Ureter (tissue), 1 donor: ENCODE measurements around the gene SNX4. TPM values are rescaled to one million over a fixed set of nuclear protein-coding genes. Genes with fewer than 3 reads are reported as not detected.
"Not testable (repeated sequence)": the region's sequence is repeated elsewhere in the genome, so short reads cannot be mapped to it uniquely, and the experiment has no call there.

Experiments
- DNase-seq: peaks from one replicate; pipeline ENCODE4 v3.0.0-alpha.2; 2020; ENCODE audit warnings: low spot score
- total RNA-seq: library from RNA; stranded (reverse); gene quantifications from one replicate; pipeline ENCODE4 v1.2.4, GENCODE V29; 2023
- donor health status: DM: yes; HTN: yes; CAD: no.

Gene SNX4
- total RNA-seq, 1 donor from 2014 or later, result 31.0 TPM

- no peak for DNase-seq
These were observed 57.2 kb downstream of the SNX4 start for GRCh38 chr3:125462722-125463299.

GRCh38 chr3:125461896-125462295, 58.1 kb downstream of the SNX4 start:
- no peak for DNase-seq

GRCh38 chr3:125460233-125460632, 59.8 kb downstream of the SNX4 start:
- DNase-seq, result no peak

- DNase-seq, result no peak
These were observed 76.1 kb downstream of the SNX4 start for GRCh38 chr3:125443923-125444322.

- DNase-seq, result no peak
These were observed 77.5 kb downstream of the SNX4 start for GRCh38 chr3:125442506-125442905.

GRCh38 chr3:125440970-125441369, 79.0 kb downstream of the SNX4 start:
- DNase-seq, result no peak

GRCh38 chr3:125440559-125440955, 79.4 kb downstream of the SNX4 start:
- peak; percentile 46 for DNase-seq

GRCh38 chr3:125437631-125438435, 82.2 kb downstream of the SNX4 start:
- peak; percentile 59 for DNase-seq

- no peak for DNase-seq
These were observed 83.1 kb downstream of the SNX4 start for GRCh38 chr3:125436921-125437320.

- DNase-seq, result no peak
These were observed 84.8 kb downstream of the SNX4 start for GRCh38 chr3:125435231-125435630.

- no peak for DNase-seq
These were observed 85.4 kb downstream of the SNX4 start for GRCh38 chr3:125434582-125435011.

GRCh38 chr3:125433611-125434041, 86.4 kb downstream of the SNX4 start:
- no peak for DNase-seq

- DNase-seq, result no peak
These were observed 86.9 kb downstream of the SNX4 start for GRCh38 chr3:125433091-125433534.

- DNase-seq, result no peak
These were observed 87.9 kb downstream of the SNX4 start for GRCh38 chr3:125431912-125432790.

- no peak for DNase-seq
These were observed 88.6 kb downstream of the SNX4 start for GRCh38 chr3:125431391-125431790.

GRCh38 chr3:125428216-125428830, 91.7 kb downstream of the SNX4 start:
- DNase-seq, result no peak

- no peak for DNase-seq
These were observed 101.7 kb downstream of the SNX4 start for GRCh38 chr3:125418306-125418705.

- no peak for DNase-seq
These were observed 103.8 kb downstream of the SNX4 start for GRCh38 chr3:125416235-125416634.

- no peak for DNase-seq
These were observed 105.3 kb downstream of the SNX4 start for GRCh38 chr3:125414669-125415068.

- no peak for DNase-seq
These were observed 109.1 kb downstream of the SNX4 start for GRCh38 chr3:125410922-125411321.

- no peak for DNase-seq
These were observed 113.9 kb downstream of the SNX4 start for GRCh38 chr3:125406070-125406469.

GRCh38 chr3:125405515-125405914, 114.5 kb downstream of the SNX4 start:
- not testable (repeated sequence) for DNase-seq
